ENCODE data around the gene KRTAP10-4. TPM values are rescaled to one million over a fixed set of nuclear protein-coding genes. Genes with fewer than 3 reads are reported as not detected.

KRTAP10-4 gene
- total and polyA plus RNA-seq, 2 experiments from 2014 or later = not detected

DNA sequence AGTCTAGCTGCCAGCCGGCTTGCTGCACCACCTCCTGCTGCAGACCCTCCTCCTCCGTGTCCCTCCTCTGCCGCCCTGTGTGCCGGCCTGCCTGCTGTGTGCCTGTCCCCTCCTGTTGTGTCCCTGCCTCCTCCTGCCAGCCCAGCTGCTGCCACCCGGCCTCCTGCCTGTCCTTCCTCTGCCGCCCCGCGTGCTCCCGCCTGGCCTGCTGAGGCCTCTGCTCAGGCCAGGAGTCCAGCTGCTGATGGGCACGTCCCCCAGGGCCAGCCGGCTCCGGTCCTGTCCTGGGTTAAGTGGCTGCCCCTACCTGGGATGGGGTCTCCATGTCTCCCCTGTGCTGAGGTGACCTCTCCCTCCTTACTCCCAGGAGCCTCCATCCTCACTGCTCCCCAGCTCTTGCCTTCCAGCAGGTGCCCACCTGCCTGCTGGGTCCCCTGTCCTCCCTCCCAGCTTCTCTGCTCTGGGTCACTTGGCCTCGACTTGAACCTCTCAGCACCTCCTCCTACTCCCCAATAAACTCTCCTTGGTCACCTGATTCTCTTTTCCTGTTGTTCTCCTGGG is 39.2 kb downstream of the KRTAP10-4 start:
- Histone ChIP-seq H2AFZ (no peak overlapping the region), H3F3A (replicated peaks; ENCODE audit: low read depth) (no peaks in the 10 kb centered on the region), H3K4me3 (no peak overlapping the region), H3K27ac (ENCODE audit: low read depth) (no peak overlapping the region), H3K36me3 (ENCODE audit: insufficient read depth) (0 out of 2 replicates have a peak, but pooled peaks cover 4% of the 10 kb centered on the region), H3K4me1 (ENCODE audit: insufficient read depth) (no peaks in the 10 kb centered on the region), H3K27me3 (ENCODE audit: insufficient read depth) (no peaks in the 10 kb centered on the region), H4K20me1 (replicated peaks; ENCODE audit: insufficient read depth) (no peaks in the 10 kb centered on the region), H3K79me2 (replicated peaks; ENCODE audit: insufficient read depth) (no peaks in the 10 kb centered on the region), H3K4me2 (no peak overlapping the region), H3K9me2 (ENCODE audit: insufficient read depth) (no peaks in the 10 kb centered on the region)
- TF ChIP-seq JUNB (IDR thresholded peaks at IDR 0.05; ENCODE audit: unreplicated experiment) (no peak), EZH2phosphoT487 (IDR thresholded peaks at IDR 0.05; ENCODE audit: unreplicated experiment) (no peak), STAT1 (IDR thresholded peaks at IDR 0.05; ENCODE audit: unreplicated experiment) (no peak), ZNF331 (CRISPR knock-in tag; IDR thresholded peaks at IDR 0.05; ENCODE audit: low read depth) (no peak), POLR2AphosphoS5 (IDR thresholded peaks at IDR 0.05; ENCODE audit: low read depth) (no peak), ZNF114 (CRISPR knock-in tag; IDR thresholded peaks at IDR 0.05) (no peak), EZH2 (IDR thresholded peaks at IDR 0.05; ENCODE audit: low read depth, unreplicated experiment) (no peak), NANOG (IDR thresholded peaks at IDR 0.05; ENCODE audit: borderline replicate concordance) (no peak), CREB1 (CRISPR knock-in tag; IDR thresholded peaks at IDR 0.05; ENCODE audit: low read depth) (no peak)
- TF ChIP-seq, protein P1, sequence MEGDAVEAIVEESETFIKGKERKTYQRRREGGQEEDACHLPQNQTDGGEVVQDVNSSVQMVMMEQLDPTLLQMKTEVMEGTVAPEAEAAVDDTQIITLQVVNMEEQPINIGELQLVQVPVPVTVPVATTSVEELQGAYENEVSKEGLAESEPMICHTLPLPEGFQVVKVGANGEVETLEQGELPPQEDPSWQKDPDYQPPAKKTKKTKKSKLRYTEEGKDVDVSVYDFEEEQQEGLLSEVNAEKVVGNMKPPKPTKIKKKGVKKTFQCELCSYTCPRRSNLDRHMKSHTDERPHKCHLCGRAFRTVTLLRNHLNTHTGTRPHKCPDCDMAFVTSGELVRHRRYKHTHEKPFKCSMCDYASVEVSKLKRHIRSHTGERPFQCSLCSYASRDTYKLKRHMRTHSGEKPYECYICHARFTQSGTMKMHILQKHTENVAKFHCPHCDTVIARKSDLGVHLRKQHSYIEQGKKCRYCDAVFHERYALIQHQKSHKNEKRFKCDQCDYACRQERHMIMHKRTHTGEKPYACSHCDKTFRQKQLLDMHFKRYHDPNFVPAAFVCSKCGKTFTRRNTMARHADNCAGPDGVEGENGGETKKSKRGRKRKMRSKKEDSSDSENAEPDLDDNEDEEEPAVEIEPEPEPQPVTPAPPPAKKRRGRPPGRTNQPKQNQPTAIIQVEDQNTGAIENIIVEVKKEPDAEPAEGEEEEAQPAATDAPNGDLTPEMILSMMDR (conservative IDR thresholded peaks at IDR 0.05; ENCODE audit: low read depth in 2 of 2) = no peak
- TF ChIP-seq, protein P2, sequence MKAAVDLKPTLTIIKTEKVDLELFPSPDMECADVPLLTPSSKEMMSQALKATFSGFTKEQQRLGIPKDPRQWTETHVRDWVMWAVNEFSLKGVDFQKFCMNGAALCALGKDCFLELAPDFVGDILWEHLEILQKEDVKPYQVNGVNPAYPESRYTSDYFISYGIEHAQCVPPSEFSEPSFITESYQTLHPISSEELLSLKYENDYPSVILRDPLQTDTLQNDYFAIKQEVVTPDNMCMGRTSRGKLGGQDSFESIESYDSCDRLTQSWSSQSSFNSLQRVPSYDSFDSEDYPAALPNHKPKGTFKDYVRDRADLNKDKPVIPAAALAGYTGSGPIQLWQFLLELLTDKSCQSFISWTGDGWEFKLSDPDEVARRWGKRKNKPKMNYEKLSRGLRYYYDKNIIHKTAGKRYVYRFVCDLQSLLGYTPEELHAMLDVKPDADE (IDR thresholded peaks at IDR 0.05) = no peak
- TF ChIP-seq, protein P3, sequence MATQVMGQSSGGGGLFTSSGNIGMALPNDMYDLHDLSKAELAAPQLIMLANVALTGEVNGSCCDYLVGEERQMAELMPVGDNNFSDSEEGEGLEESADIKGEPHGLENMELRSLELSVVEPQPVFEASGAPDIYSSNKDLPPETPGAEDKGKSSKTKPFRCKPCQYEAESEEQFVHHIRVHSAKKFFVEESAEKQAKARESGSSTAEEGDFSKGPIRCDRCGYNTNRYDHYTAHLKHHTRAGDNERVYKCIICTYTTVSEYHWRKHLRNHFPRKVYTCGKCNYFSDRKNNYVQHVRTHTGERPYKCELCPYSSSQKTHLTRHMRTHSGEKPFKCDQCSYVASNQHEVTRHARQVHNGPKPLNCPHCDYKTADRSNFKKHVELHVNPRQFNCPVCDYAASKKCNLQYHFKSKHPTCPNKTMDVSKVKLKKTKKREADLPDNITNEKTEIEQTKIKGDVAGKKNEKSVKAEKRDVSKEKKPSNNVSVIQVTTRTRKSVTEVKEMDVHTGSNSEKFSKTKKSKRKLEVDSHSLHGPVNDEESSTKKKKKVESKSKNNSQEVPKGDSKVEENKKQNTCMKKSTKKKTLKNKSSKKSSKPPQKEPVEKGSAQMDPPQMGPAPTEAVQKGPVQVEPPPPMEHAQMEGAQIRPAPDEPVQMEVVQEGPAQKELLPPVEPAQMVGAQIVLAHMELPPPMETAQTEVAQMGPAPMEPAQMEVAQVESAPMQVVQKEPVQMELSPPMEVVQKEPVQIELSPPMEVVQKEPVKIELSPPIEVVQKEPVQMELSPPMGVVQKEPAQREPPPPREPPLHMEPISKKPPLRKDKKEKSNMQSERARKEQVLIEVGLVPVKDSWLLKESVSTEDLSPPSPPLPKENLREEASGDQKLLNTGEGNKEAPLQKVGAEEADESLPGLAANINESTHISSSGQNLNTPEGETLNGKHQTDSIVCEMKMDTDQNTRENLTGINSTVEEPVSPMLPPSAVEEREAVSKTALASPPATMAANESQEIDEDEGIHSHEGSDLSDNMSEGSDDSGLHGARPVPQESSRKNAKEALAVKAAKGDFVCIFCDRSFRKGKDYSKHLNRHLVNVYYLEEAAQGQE (IDR thresholded peaks at IDR 0.05; ENCODE audit: unreplicated experiment) = no peak
- TF ChIP-seq, protein P4, sequence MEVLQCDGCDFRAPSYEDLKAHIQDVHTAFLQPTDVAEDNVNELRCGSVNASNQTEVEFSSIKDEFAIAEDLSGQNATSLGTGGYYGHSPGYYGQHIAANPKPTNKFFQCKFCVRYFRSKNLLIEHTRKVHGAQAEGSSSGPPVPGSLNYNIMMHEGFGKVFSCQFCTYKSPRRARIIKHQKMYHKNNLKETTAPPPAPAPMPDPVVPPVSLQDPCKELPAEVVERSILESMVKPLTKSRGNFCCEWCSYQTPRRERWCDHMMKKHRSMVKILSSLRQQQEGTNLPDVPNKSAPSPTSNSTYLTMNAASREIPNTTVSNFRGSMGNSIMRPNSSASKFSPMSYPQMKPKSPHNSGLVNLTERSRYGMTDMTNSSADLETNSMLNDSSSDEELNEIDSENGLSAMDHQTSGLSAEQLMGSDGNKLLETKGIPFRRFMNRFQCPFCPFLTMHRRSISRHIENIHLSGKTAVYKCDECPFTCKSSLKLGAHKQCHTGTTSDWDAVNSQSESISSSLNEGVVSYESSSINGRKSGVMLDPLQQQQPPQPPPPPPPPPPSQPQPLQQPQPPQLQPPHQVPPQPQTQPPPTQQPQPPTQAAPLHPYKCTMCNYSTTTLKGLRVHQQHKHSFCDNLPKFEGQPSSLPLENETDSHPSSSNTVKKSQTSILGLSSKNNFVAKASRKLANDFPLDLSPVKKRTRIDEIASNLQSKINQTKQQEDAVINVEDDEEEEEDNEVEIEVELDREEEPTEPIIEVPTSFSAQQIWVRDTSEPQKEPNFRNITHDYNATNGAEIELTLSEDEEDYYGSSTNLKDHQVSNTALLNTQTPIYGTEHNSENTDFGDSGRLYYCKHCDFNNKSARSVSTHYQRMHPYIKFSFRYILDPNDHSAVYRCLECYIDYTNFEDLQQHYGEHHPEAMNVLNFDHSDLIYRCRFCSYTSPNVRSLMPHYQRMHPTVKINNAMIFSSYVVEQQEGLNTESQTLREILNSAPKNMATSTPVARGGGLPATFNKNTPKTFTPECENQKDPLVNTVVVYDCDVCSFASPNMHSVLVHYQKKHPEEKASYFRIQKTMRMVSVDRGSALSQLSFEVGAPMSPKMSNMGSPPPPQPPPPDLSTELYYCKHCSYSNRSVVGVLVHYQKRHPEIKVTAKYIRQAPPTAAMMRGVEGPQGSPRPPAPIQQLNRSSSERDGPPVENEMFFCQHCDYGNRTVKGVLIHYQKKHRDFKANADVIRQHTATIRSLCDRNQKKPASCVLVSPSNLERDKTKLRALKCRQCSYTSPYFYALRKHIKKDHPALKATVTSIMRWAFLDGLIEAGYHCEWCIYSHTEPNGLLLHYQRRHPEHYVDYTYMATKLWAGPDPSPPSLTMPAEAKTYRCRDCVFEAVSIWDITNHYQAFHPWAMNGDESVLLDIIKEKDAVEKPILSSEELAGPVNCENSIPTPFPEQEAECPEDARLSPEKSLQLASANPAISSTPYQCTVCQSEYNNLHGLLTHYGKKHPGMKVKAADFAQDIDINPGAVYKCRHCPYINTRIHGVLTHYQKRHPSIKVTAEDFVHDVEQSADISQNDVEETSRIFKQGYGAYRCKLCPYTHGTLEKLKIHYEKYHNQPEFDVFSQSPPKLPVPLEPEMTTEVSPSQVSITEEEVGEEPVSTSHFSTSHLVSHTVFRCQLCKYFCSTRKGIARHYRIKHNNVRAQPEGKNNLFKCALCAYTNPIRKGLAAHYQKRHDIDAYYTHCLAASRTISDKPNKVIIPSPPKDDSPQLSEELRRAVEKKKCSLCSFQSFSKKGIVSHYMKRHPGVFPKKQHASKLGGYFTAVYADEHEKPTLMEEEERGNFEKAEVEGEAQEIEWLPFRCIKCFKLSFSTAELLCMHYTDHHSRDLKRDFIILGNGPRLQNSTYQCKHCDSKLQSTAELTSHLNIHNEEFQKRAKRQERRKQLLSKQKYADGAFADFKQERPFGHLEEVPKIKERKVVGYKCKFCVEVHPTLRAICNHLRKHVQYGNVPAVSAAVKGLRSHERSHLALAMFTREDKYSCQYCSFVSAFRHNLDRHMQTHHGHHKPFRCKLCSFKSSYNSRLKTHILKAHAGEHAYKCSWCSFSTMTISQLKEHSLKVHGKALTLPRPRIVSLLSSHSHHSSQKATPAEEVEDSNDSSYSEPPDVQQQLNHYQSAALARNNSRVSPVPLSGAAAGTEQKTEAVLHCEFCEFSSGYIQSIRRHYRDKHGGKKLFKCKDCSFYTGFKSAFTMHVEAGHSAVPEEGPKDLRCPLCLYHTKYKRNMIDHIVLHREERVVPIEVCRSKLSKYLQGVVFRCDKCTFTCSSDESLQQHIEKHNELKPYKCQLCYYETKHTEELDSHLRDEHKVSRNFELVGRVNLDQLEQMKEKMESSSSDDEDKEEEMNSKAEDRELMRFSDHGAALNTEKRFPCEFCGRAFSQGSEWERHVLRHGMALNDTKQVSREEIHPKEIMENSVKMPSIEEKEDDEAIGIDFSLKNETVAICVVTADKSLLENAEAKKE (CRISPR knock-in tag; IDR thresholded peaks at IDR 0.05) = no peak
- ATAC-seq (no peak), DNase-seq (ENCODE audit: low spot score) (no peak)
- Mint-ChIP-seq H3K27me3 (ENCODE audit: insufficient read depth, low read depth, poor library complexity) (peaks cover 8% of the 10 kb centered on the region), H3K4me3 (no peak overlapping the region), H3K9me3 (peaks cover 43% of the 10 kb centered on the region), H3K27ac (no peak overlapping the region), H3K4me1 (peaks cover 14% of the 10 kb centered on the region), H3K36me3 (ENCODE audit: low read depth) (peaks cover 19% of the 10 kb centered on the region)

All from GM23338 (cell line).